A549 treated with GW870086 at 1 μM for 4 hours (cell line): ENCODE measurements around the gene TRIM13. TPM values are rescaled to one million over a fixed set of nuclear protein-coding genes. Genes with fewer than 3 reads are reported as not detected.

Source experiments
- total RNA-seq: library from RNA; stranded (reverse); fragments of 200-300 nt; extraction: Qiagen RNA extraction; gene quantifications from 5 replicates; pipeline ENCODE4 v1.2.3, GENCODE V29; 2022; ENCODE audit warnings: low read depth

Gene TRIM13, protein sequence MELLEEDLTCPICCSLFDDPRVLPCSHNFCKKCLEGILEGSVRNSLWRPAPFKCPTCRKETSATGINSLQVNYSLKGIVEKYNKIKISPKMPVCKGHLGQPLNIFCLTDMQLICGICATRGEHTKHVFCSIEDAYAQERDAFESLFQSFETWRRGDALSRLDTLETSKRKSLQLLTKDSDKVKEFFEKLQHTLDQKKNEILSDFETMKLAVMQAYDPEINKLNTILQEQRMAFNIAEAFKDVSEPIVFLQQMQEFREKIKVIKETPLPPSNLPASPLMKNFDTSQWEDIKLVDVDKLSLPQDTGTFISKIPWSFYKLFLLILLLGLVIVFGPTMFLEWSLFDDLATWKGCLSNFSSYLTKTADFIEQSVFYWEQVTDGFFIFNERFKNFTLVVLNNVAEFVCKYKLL
- 13.8 to 16.1 TPM (median 15.1 TPM) in 5 replicates for total RNA-seq

GRCh38 chr13:49996951-49997895, at the start of gene TRIM13:
TRIM13 (plus strand) TSS chr13:49997042; CDS start chr13:50011941, 14,899 bp downstream.

GRCh38 chr13:50015258-50015657, 18.4 kb downstream of the TRIM13 start, which contains the start of gene KCNRG:
KCNRG (plus strand) TSS chr13:50015444; CDS start chr13:50015494, 50 bp downstream.

Other genes starting within 250 kb of the TRIM13 start
- gene KPNA3, start 204.4 kb upstream of the TRIM13 start, total RNA-seq: 26.0 to 33.4 TPM (median 31.6 TPM) in 5 replicates
- 7.4 to 9.7 TPM (median 9.2 TPM) in 5 replicates for gene SPRYD7, start 60.7 kb upstream of the TRIM13 start, total RNA-seq
- gene KCNRG, start 18.4 kb downstream of the TRIM13 start, total RNA-seq: 0.50 to 0.86 TPM (median 0.62 TPM) in 5 replicates